ENCODE data around the gene PCDHA1.

DNA sequence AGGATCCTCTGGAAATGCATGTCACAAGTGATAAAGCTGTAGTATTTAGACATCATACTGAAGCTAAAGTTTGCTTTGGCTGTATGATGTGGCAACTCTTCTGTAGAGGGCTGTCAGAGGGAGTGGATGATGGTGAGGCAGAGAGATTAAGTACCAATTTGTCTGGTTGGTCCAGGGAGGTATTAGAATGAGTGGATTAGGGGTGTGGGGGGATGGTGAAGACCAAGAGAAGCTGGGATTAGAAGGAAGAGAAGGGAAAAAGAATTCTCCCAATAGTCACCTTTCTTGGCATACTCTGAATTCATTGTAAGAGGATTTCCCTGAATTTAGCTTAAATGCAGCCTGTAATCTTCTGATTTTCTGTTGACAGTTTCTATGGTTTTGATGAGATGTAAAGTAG lies 183.9 kb downstream of the PCDHA1 start:
- no peak for TF ChIP-seq CTCF (IDR thresholded peaks at IDR 0.05; ENCODE audit: insufficient read depth, low read length)
- TF ChIP-seq POLR2AphosphoS5 (IDR thresholded peaks at IDR 0.05; ENCODE audit: low read depth): no peak
- TF ChIP-seq, protein P1, sequence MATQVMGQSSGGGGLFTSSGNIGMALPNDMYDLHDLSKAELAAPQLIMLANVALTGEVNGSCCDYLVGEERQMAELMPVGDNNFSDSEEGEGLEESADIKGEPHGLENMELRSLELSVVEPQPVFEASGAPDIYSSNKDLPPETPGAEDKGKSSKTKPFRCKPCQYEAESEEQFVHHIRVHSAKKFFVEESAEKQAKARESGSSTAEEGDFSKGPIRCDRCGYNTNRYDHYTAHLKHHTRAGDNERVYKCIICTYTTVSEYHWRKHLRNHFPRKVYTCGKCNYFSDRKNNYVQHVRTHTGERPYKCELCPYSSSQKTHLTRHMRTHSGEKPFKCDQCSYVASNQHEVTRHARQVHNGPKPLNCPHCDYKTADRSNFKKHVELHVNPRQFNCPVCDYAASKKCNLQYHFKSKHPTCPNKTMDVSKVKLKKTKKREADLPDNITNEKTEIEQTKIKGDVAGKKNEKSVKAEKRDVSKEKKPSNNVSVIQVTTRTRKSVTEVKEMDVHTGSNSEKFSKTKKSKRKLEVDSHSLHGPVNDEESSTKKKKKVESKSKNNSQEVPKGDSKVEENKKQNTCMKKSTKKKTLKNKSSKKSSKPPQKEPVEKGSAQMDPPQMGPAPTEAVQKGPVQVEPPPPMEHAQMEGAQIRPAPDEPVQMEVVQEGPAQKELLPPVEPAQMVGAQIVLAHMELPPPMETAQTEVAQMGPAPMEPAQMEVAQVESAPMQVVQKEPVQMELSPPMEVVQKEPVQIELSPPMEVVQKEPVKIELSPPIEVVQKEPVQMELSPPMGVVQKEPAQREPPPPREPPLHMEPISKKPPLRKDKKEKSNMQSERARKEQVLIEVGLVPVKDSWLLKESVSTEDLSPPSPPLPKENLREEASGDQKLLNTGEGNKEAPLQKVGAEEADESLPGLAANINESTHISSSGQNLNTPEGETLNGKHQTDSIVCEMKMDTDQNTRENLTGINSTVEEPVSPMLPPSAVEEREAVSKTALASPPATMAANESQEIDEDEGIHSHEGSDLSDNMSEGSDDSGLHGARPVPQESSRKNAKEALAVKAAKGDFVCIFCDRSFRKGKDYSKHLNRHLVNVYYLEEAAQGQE (IDR thresholded peaks at IDR 0.05; ENCODE audit: insufficient replicate concordance, low read depth): no peak

Measured in HL-60 (cell line).